Smooth muscle cell (in vitro differentiated cells): ENCODE data around the gene EPO. TPM values are rescaled to one million over a fixed set of nuclear protein-coding genes. Genes with fewer than 3 reads are reported as not detected.
A peak's percentile ranks its signal among the peaks of the same experiment; 100 is the strongest.

Experiments used
- DNase-seq: peaks from one replicate; lab custom pipeline; 2025; ENCODE audit not compliant: unreplicated experiment; lab: John Stamatoyannopoulos, UW
- H2AFZ ChIP-seq: fragments of 200-600 bp; sonication (generic); 2 replicates; pipeline ENCODE4 v1.6.0; 2016; ENCODE audit warnings: antibody characterized with exemption, low read depth, mild to moderate bottlenecking
- H3F3A ChIP-seq: fragments of 200-600 bp; sonication (generic); 2 replicates; pipeline ENCODE4 v1.6.0; 2017; ENCODE audit warnings: antibody characterized with exemption, low read depth
- H3K27ac ChIP-seq: fragments of 200-600 bp; sonication (generic); 2 replicates; pipeline ENCODE4 v1.5.1; 2016; ENCODE audit warnings: low read depth, mild to moderate bottlenecking
- H3K27me3 ChIP-seq: fragments of 200-600 bp; sonication (generic); 2 replicates; pipeline ENCODE4 v1.6.1; 2016; ENCODE audit warnings: low read depth, mild to moderate bottlenecking
- H3K36me3 ChIP-seq: fragments of 200-600 bp; sonication (generic); 2 replicates; pipeline ENCODE4 v1.5.1; 2016; ENCODE audit warnings: low read depth
- H3K4me1 ChIP-seq: fragments of 200-600 bp; sonication (generic); 2 replicates; pipeline ENCODE4 v1.5.1; 2016; ENCODE audit warnings: low read depth
- H3K4me2 ChIP-seq: fragments of 200-600 bp; sonication (generic); 2 replicates; pipeline ENCODE4 v1.6.0; 2016; ENCODE audit warnings: mild to moderate bottlenecking
- H3K4me3 ChIP-seq: fragments of 200-600 bp; sonication (generic); 2 replicates; pipeline ENCODE4 v1.5.1; 2016; ENCODE audit warnings: mild to moderate bottlenecking
- H3K79me2 ChIP-seq: fragments of 200-600 bp; sonication (generic); 2 replicates; pipeline ENCODE4 v1.6.0; 2016; ENCODE audit warnings: low read depth, mild to moderate bottlenecking
- H3K9ac ChIP-seq: fragments of 200-600 bp; sonication (generic); 2 replicates; pipeline ENCODE4 v1.6.0; 2016; ENCODE audit warnings: low read depth
- H3K9me3 ChIP-seq: fragments of 200-600 bp; sonication (generic); replicated peaks from 2 replicates; pipeline ENCODE4 v1.5.1; 2016; ENCODE audit warnings: low read depth
- H4K20me1 ChIP-seq: fragments of 200-600 bp; sonication (generic); 2 replicates; pipeline ENCODE4 v1.6.0; 2016; ENCODE audit warnings: low read depth
- CTCF ChIP-seq: fragments of 200-600 bp; sonication (generic); IDR thresholded peaks from 2 replicates; pipeline ENCODE4 v1.5.1; 2017; ENCODE audit warnings: borderline replicate concordance, mild to moderate bottlenecking, antibody characterized with exemption; ENCODE audit not compliant: insufficient read depth, poor library complexity, severe bottlenecking
- WGBS: methylation state at CpG from one replicate; pipeline ENCODE4 v1.1.7; 2016; ENCODE audit warnings: low lambda C conversion rate; 5-methylcytosine and 5-hydroxymethylcytosine counted together
- polyA plus RNA-seq: library from polyadenylated mRNA; unstranded; fragments of >200 nt; fragmentation: Nextera tagmentation; extraction: Ambion mirVana; gene quantifications from 2 replicates; pipeline ENCODE4 v1.2.1, GENCODE V29; 2016
- total RNA-seq: library from RNA; depleted of rRNA; stranded (reverse); fragments of >200 nt; gene quantifications from 2 replicates; pipeline ENCODE4 v1.2.3, GENCODE V29; 2014

The EPO gene
- total and polyA plus RNA-seq, 2 experiments from 2014 or later = not detected

GRCh38 chr7:100726996-100727761 lies 6.9 kb downstream of the EPO start:
- Histone ChIP-seq H3K4me1 (peaks cover 3% of the 10 kb centered on the region), H3K4me2 (peak overlapping the region; percentile 23), H3K27ac (no peak overlapping the region), H3K9ac (no peak overlapping the region), H3K79me2 (no peaks in the 10 kb centered on the region), H3K9me3 (no peaks in the 10 kb centered on the region), H3K4me3 (no peak overlapping the region), H3K27me3 (peaks cover 22% of the 10 kb centered on the region), H4K20me1 (no peaks in the 10 kb centered on the region), H3F3A (peaks cover 3% of the 10 kb centered on the region), H3K36me3 (no peaks in the 10 kb centered on the region), H2AFZ (no peak overlapping the region)
- DNase-seq = no peak
- 64% methylated on average over 12 of the region's 12 CpGs for WGBS
- no peak for TF ChIP-seq CTCF

- DNase-seq = no peak
- Histone ChIP-seq H3K79me2 (no peaks in the 10 kb centered on the region), H3K4me2 (no peak overlapping the region), H3K4me1 (peaks cover 3% of the 10 kb centered on the region), H2AFZ (no peak overlapping the region), H3F3A (peaks cover 3% of the 10 kb centered on the region), H3K27ac (no peak overlapping the region), H3K9ac (no peak overlapping the region), H3K36me3 (no peaks in the 10 kb centered on the region), H4K20me1 (no peaks in the 10 kb centered on the region), H3K27me3 (peaks cover 13% of the 10 kb centered on the region), H3K9me3 (no peaks in the 10 kb centered on the region), H3K4me3 (no peak overlapping the region)
- WGBS = 86% methylated on average over 8 of the region's 8 CpGs
- no peak for TF ChIP-seq CTCF
Measured at GRCh38 chr7:100728196-100728595, 7.9 kb downstream of the EPO start.

GRCh38 chr7:100730136-100730800 lies 10.0 kb downstream of the EPO start:
- peaks cover 3% of the 10 kb centered on the region for H3K4me1 ChIP-seq
- H3K4me3 ChIP-seq = no peak overlapping the region
- no peak overlapping the region for H3K27ac ChIP-seq
- no peak for TF ChIP-seq CTCF
- H3F3A ChIP-seq = peaks cover 3% of the 10 kb centered on the region
- no peaks in the 10 kb centered on the region for H3K36me3 ChIP-seq
- no peaks in the 10 kb centered on the region for H3K9me3 ChIP-seq
- peaks cover 6% of the 10 kb centered on the region for H3K27me3 ChIP-seq
- no peak overlapping the region for H2AFZ ChIP-seq
- no peak overlapping the region for H3K9ac ChIP-seq
- H4K20me1 ChIP-seq = no peaks in the 10 kb centered on the region
- DNase-seq = no peak
- H3K79me2 ChIP-seq = no peaks in the 10 kb centered on the region
- 70% methylated on average over 3 of the region's 3 CpGs for WGBS
- no peak overlapping the region for H3K4me2 ChIP-seq
